GM21390 (cell line): Measurements from ENCODE around the gene SEL1L.
"Not testable (repeated sequence)": the region's sequence is repeated elsewhere in the genome, so short reads cannot be mapped to it uniquely, and the experiment has no call there.

ENCODE experiments used
- ATAC-seq: cut with Tn5 transposase; IDR thresholded peaks from one replicate; pipeline ENCODE4 v1.9.1; 2021; ENCODE audit not compliant: unreplicated experiment

The SEL1L gene

GRCh38 chr14:81449576-81449975, 84.1 kb downstream of the SEL1L start:
- no peak for ATAC-seq

GRCh38 chr14:81449114-81449513, 84.5 kb downstream of the SEL1L start:
- ATAC-seq = no peak

- no peak for ATAC-seq
These were observed 86.5 kb downstream of the SEL1L start for GRCh38 chr14:81447021-81447764.

- ATAC-seq = no peak
These were observed 87.2 kb downstream of the SEL1L start for GRCh38 chr14:81446279-81447007.

- ATAC-seq = no peak
These were observed 92.0 kb downstream of the SEL1L start for GRCh38 chr14:81441626-81442134.

GRCh38 chr14:81440041-81440440, 93.6 kb downstream of the SEL1L start:
- ATAC-seq = no peak

GRCh38 chr14:81437244-81437643, 96.4 kb downstream of the SEL1L start:
- ATAC-seq = no peak

GRCh38 chr14:81436296-81437138, 97.1 kb downstream of the SEL1L start:
- ATAC-seq = peak; percentile 85

- peak; percentile 40 for ATAC-seq
These were observed 98.0 kb downstream of the SEL1L start for GRCh38 chr14:81435391-81436295.

- ATAC-seq = no peak
These were observed 98.6 kb downstream of the SEL1L start for GRCh38 chr14:81435048-81435390.

- no peak for ATAC-seq
These were observed 99.4 kb downstream of the SEL1L start for GRCh38 chr14:81434230-81434629.

GRCh38 chr14:81433378-81433777, 100.3 kb downstream of the SEL1L start:
- no peak for ATAC-seq

GRCh38 chr14:81432219-81432661, 101.4 kb downstream of the SEL1L start:
- no peak for ATAC-seq

GRCh38 chr14:81430235-81430634, 103.4 kb downstream of the SEL1L start:
- ATAC-seq = no peak

GRCh38 chr14:81429749-81430148, 103.9 kb downstream of the SEL1L start:
- not testable (repeated sequence) for ATAC-seq

- no peak for ATAC-seq
These were observed 104.6 kb downstream of the SEL1L start for GRCh38 chr14:81429028-81429427.

GRCh38 chr14:81427348-81428058, 106.2 kb downstream of the SEL1L start:
- no peak for ATAC-seq

- no peak for ATAC-seq
These were observed 110.1 kb downstream of the SEL1L start for GRCh38 chr14:81423504-81423903.
